ENCODE results near the gene TMEM178A.

- TF ChIP-seq MAX (IDR thresholded peaks at IDR 0.05) (no peak), POLR2A (IDR thresholded peaks at IDR 0.05; ENCODE audit: low read length) (no peak), RARB (CRISPR knock-in tag; IDR thresholded peaks at IDR 0.05) (no peak), BCL3 (IDR thresholded peaks at IDR 0.05) (no peak), HMGXB4 (CRISPR knock-in tag; IDR thresholded peaks at IDR 0.05; ENCODE audit: borderline replicate concordance) (no peak), CHD2 (IDR thresholded peaks at IDR 0.05; ENCODE audit: low read length, partially characterized antibody) (no peak), CTCF (IDR thresholded peaks at IDR 0.05) (no peak), EP300 (IDR thresholded peaks at IDR 0.05) (no peak), CBX8 (IDR thresholded peaks at IDR 0.05) (no peak), RFX5 (IDR thresholded peaks at IDR 0.05) (no peak), RCOR1 (IDR thresholded peaks at IDR 0.05; ENCODE audit: low read depth, low read length) (no peak), MAFK (IDR thresholded peaks at IDR 0.05; ENCODE audit: partially characterized antibody) (no peak), MAZ (IDR thresholded peaks at IDR 0.05; ENCODE audit: borderline replicate concordance, low read depth, low read length) (no peak), REST (IDR thresholded peaks at IDR 0.05) (no peak)
These were observed 40.6 kb downstream of the TMEM178A start for GRCh38 chr2:39706312-39706711.
